Large intestine (tissue), 3 donors: ENCODE results near the gene PTPN14. TPM values are rescaled to one million over a fixed set of nuclear protein-coding genes. Genes with fewer than 3 reads are reported as not detected.

Experiments
- DNase-seq, 2 donors: peaks; one replicate each; pipeline versions ENCODE4 v3.0.0 to v3.0.0-alpha.2; 2013
- H3K27ac ChIP-seq: one replicate; pipeline ENCODE4 v1.5.1; 2013; ENCODE audit warnings: low read length
- H3K27me3 ChIP-seq: 2 replicates; pipeline ENCODE4 v1.6.1; 2013; ENCODE audit warnings: low read length; ENCODE audit not compliant: control insufficient read depth, insufficient read depth
- H3K36me3 ChIP-seq: 2 replicates; pipeline ENCODE4 v1.6.1; 2013; ENCODE audit warnings: low read length; ENCODE audit not compliant: control insufficient read depth, insufficient read depth
- H3K4me1 ChIP-seq: one replicate; pipeline ENCODE4 v1.6.1; 2013; ENCODE audit warnings: low read length; ENCODE audit not compliant: control insufficient read depth, insufficient read depth
- H3K4me3 ChIP-seq: one replicate; pipeline ENCODE4 v1.5.1; 2013; ENCODE audit warnings: low read length
- H3K9me3 ChIP-seq: one replicate; pipeline ENCODE4 v1.6.1; 2013; ENCODE audit warnings: mild to moderate bottlenecking, low read depth, low read length, moderate library complexity; ENCODE audit not compliant: control insufficient read depth
- WGBS: methylation state at CpG from one replicate; pipeline ENCODE4 v1.1.5; 2013; ENCODE audit warnings: low lambda C conversion rate; ENCODE audit not compliant: insufficient coverage; 5-methylcytosine and 5-hydroxymethylcytosine counted together
- polyA plus RNA-seq: library from polyadenylated mRNA; unstranded; fragments of 120-200 nt; gene quantifications from one replicate; pipeline ENCODE4 v1.2.1, GENCODE V29; 2013

PTPN14 gene
- polyA plus RNA-seq, 1 donor: 10.2 TPM

GRCh38 chr1:214520544-214521165, 30.7 kb downstream of the PTPN14 start:
- Histone ChIP-seq H3K27me3 (no peaks in the 10 kb centered on the region), H3K4me3 (no peak overlapping the region), H3K9me3 (no peaks in the 10 kb centered on the region), H3K27ac (no peak overlapping the region), H3K36me3 (no peaks in the 10 kb centered on the region), H3K4me1 (peaks cover 15% of the 10 kb centered on the region)
- no peak for DNase-seq
- WGBS: no CpG with 5 or more reads among the region's 3 CpGs

- H3K27ac ChIP-seq: no peak overlapping the region
- DNase-seq: no peak
- peaks cover 18% of the 10 kb centered on the region for H3K4me1 ChIP-seq
- H3K27me3 ChIP-seq: no peaks in the 10 kb centered on the region
- no peaks in the 10 kb centered on the region for H3K36me3 ChIP-seq
- H3K4me3 ChIP-seq: no peak overlapping the region
- H3K9me3 ChIP-seq: no peaks in the 10 kb centered on the region
Measured at GRCh38 chr1:214518361-214518760, 33.0 kb downstream of the PTPN14 start.

- Histone ChIP-seq H3K27ac (peak overlapping the region; percentile 39), H3K9me3 (no peaks in the 10 kb centered on the region), H3K4me1 (peaks cover 18% of the 10 kb centered on the region), H3K27me3 (no peaks in the 10 kb centered on the region), H3K4me3 (no peak overlapping the region), H3K36me3 (no peaks in the 10 kb centered on the region)
- no CpG with 5 or more reads among the region's 6 CpGs for WGBS
- DNase-seq: peak; percentile 51 to 62
Measured at GRCh38 chr1:214516434-214517326, 34.7 kb downstream of the PTPN14 start.

GRCh38 chr1:214515544-214516433, 35.6 kb downstream of the PTPN14 start:
- Histone ChIP-seq H3K4me1 (peaks cover 18% of the 10 kb centered on the region), H3K27ac (peak overlapping the region; percentile 39), H3K36me3 (no peaks in the 10 kb centered on the region), H3K27me3 (no peaks in the 10 kb centered on the region), H3K9me3 (no peaks in the 10 kb centered on the region), H3K4me3 (no peak overlapping the region)
- peak in 1 of 2 donors; percentile 59 for DNase-seq
- WGBS: 0% methylated on average over 2 of the region's 3 CpGs

GRCh38 chr1:214514819-214515383, 36.5 kb downstream of the PTPN14 start:
- H3K4me1 ChIP-seq: peaks cover 18% of the 10 kb centered on the region
- 59% methylated on average over 2 of the region's 8 CpGs for WGBS
- no peaks in the 10 kb centered on the region for H3K27me3 ChIP-seq
- no peaks in the 10 kb centered on the region for H3K9me3 ChIP-seq
- H3K36me3 ChIP-seq: no peaks in the 10 kb centered on the region
- H3K27ac ChIP-seq: peak overlapping the region; percentile 8
- DNase-seq: no peak
- no peak overlapping the region for H3K4me3 ChIP-seq

GRCh38 chr1:214514032-214514818, 37.2 kb downstream of the PTPN14 start:
- Histone ChIP-seq H3K27me3 (no peaks in the 10 kb centered on the region), H3K27ac (no peak overlapping the region), H3K4me1 (peaks cover 18% of the 10 kb centered on the region), H3K9me3 (no peaks in the 10 kb centered on the region), H3K36me3 (no peaks in the 10 kb centered on the region), H3K4me3 (no peak overlapping the region)
- no CpG with 5 or more reads among the region's 9 CpGs for WGBS
- DNase-seq: no peak

DNA sequence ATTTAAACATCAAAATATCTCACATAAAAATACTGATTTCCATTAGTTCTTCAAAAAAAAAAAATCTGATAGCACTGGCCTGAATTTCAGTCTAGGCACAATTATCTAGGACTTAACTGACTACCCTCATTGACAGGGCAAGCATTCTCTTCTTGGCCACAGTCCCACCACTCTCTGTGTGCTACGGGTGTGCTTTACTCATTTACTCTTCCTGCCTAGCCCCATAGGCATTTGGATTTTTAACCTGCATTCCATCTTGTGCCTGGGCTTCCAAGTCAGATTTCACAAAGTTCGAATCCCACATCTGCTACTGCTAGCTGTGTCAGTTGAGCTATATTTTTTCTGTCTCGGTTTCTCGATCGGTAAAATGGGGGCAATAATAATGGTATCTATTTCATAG, 38.0 kb downstream of the PTPN14 start:
- H3K4me1 ChIP-seq: peaks cover 18% of the 10 kb centered on the region
- no peaks in the 10 kb centered on the region for H3K36me3 ChIP-seq
- H3K27me3 ChIP-seq: no peaks in the 10 kb centered on the region
- 92% methylated on average over 3 of the region's 5 CpGs for WGBS
- no peak for DNase-seq
- H3K4me3 ChIP-seq: no peak overlapping the region
- no peak overlapping the region for H3K27ac ChIP-seq
- H3K9me3 ChIP-seq: no peaks in the 10 kb centered on the region

DNA sequence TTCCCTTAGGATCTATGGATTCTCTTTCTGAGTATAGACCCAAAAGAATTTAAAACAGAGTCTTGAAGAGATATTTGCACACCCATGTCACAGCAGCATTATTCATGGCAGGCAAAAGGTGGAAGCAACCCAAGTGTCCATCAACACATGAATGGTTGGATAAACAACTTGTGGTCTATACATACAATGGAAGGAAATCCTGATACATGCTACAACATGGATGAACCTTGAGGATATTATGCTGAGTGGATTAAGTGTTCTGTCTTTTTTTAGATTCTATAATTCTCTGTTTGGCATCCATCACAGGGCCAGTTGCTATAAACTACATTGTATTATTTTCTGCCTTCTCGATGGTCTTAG, 39.8 kb downstream of the PTPN14 start:
- Histone ChIP-seq H3K36me3 (no peaks in the 10 kb centered on the region), H3K4me3 (no peak overlapping the region), H3K9me3 (no peaks in the 10 kb centered on the region), H3K27ac (no peak overlapping the region), H3K27me3 (no peaks in the 10 kb centered on the region), H3K4me1 (peaks cover 13% of the 10 kb centered on the region)
- no CpG with 5 or more reads among the region's 1 CpG for WGBS
- DNase-seq: no peak

DNA sequence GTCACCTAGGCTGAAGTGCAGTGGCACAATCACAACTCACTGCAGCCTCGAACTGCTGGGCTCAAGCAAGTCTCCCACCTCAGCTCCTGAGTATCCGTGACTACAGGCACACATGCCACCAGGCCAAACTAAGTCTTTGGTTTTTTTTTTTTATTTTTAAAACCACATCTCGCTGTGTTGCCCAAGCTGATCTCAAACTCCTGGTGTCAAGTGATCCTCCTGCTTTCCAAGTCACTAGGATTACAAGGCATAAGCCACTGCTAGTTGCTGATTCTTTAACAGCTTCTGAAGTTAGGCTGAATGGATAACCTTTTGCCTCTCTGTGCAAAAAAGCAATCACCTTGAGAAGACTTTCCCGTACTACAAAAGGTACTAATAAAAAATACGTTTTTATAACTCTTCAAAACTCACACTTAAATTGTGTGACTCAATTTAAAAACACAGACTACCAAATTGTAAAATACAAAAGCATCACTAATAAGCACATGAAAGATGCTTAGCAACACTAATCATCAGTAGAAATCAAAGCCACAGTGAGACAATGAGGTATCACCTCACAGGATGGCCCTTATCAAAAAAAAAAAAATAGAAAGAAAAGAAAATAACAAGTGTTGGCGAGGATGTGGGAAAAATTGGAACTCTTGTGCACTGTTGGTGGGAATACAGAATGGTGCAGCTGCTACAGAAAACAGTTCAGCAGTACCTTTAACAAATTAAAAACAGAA, 40.3 kb downstream of the PTPN14 start:
- DNase-seq: no peak
- Histone ChIP-seq H3K36me3 (no peaks in the 10 kb centered on the region), H3K4me3 (no peak overlapping the region), H3K27me3 (no peaks in the 10 kb centered on the region), H3K4me1 (peaks cover 13% of the 10 kb centered on the region), H3K27ac (no peak overlapping the region), H3K9me3 (no peaks in the 10 kb centered on the region)
- no CpG with 5 or more reads among the region's 6 CpGs for WGBS
